SKM-1 (cell line): Measurements from ENCODE around the gene TWF2.
"Not testable (repeated sequence)": the region's sequence is repeated elsewhere in the genome, so short reads cannot be mapped to it uniquely, and the experiment has no call there.

Experiments
- DNase-seq: peaks from one replicate; lab custom pipeline; 2025; ENCODE audit not compliant: unreplicated experiment; lab: John Stamatoyannopoulos, UW

Gene TWF2

DNA sequence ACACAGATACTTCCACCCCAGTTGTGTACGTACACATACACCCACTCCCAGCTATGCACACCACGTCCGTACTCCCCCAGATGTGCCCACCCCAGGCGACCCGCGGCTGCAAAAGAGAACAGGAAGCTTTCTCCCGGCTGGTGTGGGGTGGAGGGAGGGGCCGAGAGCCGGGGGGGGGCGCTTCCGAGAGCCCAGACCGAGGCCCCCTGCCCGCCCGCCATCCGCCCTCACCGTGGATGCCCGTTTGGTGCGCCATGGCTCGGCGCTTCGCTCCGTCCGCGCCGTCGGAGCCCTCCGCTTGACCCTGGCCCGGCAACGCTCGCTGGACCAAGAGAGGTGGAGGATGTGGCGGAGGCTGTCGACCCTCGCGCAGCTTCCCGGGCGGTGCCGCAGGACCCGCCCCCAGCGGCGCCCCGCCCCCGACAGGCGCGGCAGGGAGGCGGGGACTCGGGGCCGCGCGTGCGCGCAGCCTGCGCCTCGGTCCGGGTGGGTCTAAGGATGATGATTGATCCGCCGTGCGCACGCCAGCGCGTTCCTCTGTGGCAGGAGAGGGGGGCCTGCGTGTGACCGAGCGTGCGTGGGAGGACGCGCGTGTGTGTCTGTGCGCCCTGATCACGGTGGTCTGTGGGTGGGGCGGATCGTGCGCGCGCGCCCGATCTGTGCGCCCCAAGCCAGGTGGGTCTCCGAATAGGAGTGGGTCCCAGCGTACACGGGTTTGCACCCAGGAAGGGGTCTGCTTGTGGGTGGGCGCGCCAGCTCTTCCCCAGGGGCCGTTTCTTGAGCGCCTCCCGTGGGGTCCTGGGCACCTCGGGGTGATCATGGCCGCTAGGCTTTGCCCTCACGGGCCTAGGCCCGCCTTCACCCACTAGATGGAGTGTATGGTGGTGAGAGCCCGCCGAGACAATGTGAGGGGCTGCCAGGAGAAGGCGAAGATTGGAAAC, at the start of gene TWF2:
Gene TWF2 (minus strand): TSS at position 398 of the 941 bp plus-strand sequence. CDS start 142 bp downstream, at position 256.
- DNase-seq, result peak; percentile 59

GRCh38 chr3:52288674-52289073, 49.7 kb upstream of the TWF2 start:
- DNase-seq, result no peak

DNA sequence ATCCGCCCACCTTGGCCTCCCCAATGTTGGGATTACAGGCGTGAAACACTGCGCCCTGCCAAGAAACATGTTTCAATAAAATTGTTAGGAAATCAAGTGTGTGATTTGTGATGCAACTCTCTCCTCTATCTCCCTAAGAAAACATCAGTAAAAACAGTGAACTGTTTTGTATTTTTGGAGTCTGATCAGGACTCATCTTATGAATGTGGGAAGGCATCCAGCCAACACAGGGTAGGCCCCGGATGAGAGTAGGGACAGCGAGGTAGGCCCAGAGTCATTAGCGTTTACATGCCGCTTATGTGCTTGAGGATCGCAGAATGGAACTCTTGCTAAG, 47.8 kb upstream of the TWF2 start:
- no peak for DNase-seq

GRCh38 chr3:52284051-52284450, 45.1 kb upstream of the TWF2 start:
- not testable (repeated sequence) for DNase-seq

GRCh38 chr3:52283306-52283705, 44.3 kb upstream of the TWF2 start:
- no peak for DNase-seq

DNA sequence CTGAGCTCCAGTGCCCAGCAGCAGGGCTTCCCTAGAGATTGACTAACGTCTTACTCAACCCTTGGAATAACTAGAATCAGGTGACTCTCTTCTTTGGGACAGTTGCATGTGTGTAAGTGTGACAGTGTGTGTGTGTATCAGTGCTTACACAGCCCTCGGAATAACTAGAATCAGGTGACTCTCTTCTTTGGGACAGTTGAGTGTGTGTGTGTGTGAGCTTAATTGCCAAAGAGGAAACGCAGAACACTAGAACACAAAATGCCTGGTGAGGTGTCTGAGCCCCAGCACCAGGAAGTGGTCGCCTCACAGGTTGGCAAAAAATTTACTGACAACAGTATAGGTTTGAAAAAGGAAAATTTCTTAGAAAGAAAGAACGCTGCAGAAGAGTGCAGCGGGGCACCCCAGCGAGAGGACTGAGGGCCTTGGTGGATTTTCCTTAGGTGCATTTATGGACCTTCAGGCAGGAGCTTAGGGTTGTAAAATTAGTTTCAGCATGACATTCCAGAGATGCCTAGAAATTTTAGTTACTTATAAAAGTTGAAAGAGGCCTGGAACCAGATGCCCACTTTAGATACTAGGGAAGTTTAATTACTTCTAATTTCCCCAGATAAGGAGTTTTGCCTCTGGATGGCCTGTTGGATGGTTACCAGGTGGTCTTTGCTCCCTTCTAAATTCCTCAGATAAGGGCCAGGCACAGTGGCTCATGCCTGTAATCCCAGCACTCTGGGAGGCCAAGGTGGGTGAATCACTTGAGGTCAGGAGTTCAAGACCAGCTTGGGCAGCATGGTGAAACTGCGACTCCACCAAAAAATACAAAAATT, 43.2 kb upstream of the TWF2 start:
- no peak for DNase-seq

- DNase-seq, result no peak
These were observed 41.1 kb upstream of the TWF2 start for GRCh38 chr3:52280050-52280461.

DNA sequence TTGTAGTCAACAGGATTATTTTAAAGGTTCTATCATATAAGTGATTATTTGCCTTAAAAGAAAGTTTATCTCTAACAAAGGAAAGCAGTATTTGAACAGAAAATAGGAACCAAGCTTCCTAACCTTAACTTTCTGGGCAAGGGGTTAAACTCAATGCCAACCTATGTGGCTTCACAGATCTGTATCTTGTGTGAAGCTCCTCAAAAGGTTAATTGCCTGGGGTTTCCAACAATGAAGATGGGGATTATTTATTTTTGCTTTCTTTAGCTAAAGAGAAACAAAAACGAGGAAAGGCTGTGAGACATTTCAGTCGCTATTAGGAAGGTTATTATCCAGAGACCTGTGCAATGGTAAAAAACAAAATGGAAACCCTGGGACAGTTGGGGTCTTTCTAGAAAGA, 40.6 kb upstream of the TWF2 start:
- no peak for DNase-seq

DNA sequence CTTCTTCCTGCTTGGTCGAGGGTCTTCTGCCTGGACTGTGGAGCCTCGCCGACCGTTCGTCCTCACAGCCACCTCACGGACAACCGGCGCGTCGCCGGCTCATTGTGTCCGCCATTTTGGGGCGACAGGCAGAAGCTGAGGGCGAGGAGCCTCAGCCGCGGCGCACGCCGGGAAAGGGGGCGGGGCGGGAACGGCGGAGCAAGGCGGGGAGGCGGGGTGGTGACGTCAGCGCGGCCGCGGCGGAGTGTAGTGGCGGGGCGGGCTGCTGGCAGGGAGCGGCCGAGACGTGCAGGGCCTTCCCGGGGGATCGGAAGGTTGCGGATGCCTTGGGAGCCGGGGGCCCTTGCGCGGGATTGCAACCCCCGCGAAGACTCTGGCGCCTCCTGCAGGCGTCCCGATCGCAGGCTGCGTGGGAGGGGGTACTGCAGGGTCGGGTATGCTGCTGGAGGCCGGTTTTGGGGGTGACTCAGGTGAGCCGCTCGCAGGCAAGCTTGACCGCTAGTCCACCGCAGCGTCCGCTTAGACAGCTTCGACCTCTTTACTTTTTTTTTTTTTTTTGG, 39.6 kb upstream of the TWF2 start, which contains the start of gene WDR82:
Gene WDR82 (minus strand): TSS at position 140 of the 560 bp plus-strand sequence. CDS start 288 bp downstream, outside the sequence.
- peak; percentile 86 for DNase-seq

- no peak for DNase-seq
These were observed 39.1 kb upstream of the TWF2 start for GRCh38 chr3:52277972-52278509.

DNA sequence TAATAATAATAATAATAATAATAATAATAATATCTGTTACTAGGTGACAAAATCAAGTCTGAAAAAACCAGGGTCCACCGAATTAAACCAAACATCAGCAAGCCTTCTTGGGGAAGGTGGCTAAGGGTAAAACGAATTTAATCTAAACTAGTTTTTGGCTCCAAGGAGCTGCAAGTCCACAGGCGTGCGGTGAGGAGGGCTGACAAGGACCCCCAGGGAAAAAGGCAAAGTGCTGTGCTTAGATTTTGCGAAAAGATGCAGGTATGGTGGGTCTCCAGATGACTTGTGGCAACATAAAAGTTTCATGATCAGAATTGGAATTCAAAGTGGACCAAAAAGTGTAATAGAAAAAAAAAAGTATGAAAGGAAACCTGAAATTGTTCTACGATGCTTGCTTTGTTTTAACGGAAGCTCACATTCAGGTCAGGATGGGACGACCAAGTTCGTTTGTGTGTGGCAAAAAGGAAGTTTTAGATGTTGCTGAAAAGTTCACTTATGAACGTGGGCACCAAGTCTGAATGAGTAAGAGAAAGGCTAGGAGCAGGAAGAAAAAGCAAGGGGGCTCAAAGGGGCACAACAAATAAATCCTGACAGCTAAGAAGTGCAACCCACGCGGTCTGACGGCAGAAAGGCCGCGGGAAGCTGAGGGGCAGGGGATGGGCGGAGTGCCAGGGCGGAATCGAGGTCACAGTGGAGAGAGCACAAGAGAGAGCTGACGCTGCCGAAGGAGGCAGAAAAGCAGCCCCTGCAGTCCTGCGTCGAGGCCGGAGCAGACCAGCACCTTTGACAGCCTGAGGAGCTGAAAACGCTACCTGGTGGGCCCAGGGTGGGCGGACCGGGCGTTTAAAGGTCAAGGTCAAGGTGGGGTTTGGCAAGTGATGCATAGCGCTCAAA, 38.4 kb upstream of the TWF2 start:
- peak; percentile 30 for DNase-seq

DNA sequence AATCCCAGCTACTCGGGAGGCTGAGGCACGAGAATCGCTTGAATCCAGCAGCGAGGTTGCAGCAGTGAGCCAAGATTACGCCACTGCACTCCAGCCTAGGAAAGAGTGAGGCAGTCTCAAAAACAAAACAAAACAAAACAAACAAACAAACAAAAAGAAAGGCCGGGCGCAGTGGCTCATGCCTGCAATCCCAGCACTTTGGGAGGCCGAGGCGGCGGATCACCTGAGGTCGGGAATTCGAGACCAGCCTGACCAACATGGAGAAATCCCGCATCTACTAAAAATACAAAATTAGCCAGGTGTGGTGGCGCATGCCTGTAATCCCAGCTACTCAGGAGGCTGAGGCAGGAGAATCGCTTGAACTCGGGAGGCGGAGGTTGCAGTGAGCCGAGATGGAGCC, 35.8 kb upstream of the TWF2 start:
- not testable (repeated sequence) for DNase-seq

- no peak for DNase-seq
These were observed 33.9 kb upstream of the TWF2 start for GRCh38 chr3:52272831-52273230.

DNA sequence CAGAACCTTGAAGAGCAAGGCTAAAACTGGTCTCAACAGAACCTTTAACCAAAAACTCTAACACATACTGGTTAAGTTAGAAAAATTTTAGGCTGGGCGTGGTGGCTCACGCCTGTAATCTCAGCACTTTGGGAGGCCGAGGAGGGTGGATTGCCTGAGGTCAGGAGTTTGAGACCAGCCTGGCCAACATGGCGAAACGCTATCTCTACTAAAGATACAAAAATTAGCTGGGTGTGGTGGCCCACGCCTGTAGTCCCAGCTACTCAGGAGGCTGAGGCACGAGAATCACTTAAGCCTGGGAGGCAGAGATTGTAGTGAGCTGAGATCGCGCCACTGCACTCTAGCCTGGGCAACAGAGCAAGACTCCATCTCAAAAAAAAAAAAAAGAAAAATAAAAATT, 33.2 kb upstream of the TWF2 start:
- not testable (repeated sequence) for DNase-seq

DNA sequence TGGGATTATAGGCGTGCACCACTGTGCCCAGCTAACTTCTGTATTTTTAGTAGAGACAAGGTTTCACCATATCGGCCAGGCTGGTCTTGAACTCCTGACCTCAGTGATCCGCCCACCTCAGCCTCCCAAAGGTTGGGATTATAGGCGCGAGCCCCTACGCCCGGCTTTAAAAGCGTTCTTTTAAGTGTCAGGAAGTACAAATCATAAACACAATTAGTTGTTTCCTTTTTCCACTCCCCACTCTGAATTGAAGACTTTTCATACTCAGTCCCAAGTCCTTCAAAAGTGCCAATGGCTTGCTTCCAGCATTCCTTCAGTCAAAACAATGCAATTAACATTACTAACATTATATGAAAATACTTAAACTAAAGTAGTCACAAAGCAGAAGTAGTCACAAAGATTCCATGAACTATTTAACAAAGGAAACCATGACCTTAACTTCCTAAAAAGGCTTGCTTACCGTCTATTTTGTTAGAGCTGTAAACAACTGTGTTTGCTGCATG, 31.3 kb upstream of the TWF2 start:
- no peak for DNase-seq

- no peak for DNase-seq
These were observed 30.8 kb upstream of the TWF2 start for GRCh38 chr3:52269776-52270175.

- DNase-seq, result no peak
These were observed 29.1 kb upstream of the TWF2 start for GRCh38 chr3:52268036-52268435.

GRCh38 chr3:52265387-52265786, 26.4 kb upstream of the TWF2 start:
- no peak for DNase-seq

- no peak for DNase-seq
These were observed 23.5 kb upstream of the TWF2 start for GRCh38 chr3:52262447-52262846.

DNA sequence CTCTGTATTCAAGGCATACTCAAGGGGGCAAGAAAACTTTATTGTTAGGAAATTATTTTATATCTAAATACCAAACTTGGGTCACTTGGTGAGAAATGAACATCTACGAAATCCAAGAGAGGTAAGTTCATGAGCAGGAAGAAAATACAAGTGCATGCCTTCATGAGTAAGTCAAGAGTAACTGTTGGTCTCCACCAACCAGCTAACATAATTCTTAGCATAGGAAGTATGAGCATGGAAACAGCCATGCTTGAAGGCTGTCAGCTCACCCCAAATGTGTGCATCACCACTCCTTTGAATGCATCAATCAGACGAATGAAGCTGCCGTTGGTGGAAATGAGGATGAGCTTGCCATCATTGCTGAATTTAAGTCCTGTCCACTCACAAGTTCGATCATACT, 20.5 kb upstream of the TWF2 start:
- DNase-seq, result no peak
